MM.1S (cell line): ENCODE results near the gene CCS.

Experiments used
- CTCF ChIP-seq: fragments of 300-600 bp; sonication (generic); IDR thresholded peaks from 2 replicates; pipeline ENCODE4 v1.5.1; 2016; ENCODE audit warnings: antibody characterized with exemption, low read length, mixed read lengths
- EZH2phosphoT487 ChIP-seq: fragments of 300-600 bp; sonication (generic); IDR thresholded peaks from 2 replicates; pipeline ENCODE4 v1.6.1; 2018; ENCODE audit warnings: antibody characterized with exemption, low read length

GRCh38 chr11:66556086-66556485 is 36.9 kb upstream of the CCS start:
- TF ChIP-seq CTCF (no peak), EZH2phosphoT487 (no peak)
